HEK293T (cell line): ENCODE measurements around the gene NBEA.
"Not testable (repeated sequence)": the region's sequence is repeated elsewhere in the genome, so short reads cannot be mapped to it uniquely, and the experiment has no call there.

Experiments used
- CTCF ChIA-PET: fragments of 350-600 bp; formaldehyde crosslinking; extraction: SDS; loops from one replicate; lab custom pipeline; 2021; ENCODE audit warnings: antibody characterized with exemption, inconsistent platforms; lab: Yijun Ruan, JAX
- POLR2A ChIA-PET: fragments of 350-600 bp; formaldehyde crosslinking; extraction: SDS; loops from one replicate; lab custom pipeline; 2020; ENCODE audit warnings: antibody characterized with exemption, inconsistent platforms; lab: Yijun Ruan, JAX
- DNase-seq: peaks from one replicate; pipeline ENCODE4 v3.0.0; 2012; ENCODE audit warnings: mixed read lengths; ENCODE audit errors: extremely low spot score
- ARNT ChIP-seq: fragments of 450-650 bp; IDR thresholded peaks from 2 replicates; pipeline ENCODE4 v1.6.1; 2017; ENCODE audit warnings: mild to moderate bottlenecking
- BHLHE40 ChIP-seq: fragments of 450-650 bp; IDR thresholded peaks from 2 replicates; pipeline ENCODE4 v1.6.1; 2016; ENCODE audit warnings: mild to moderate bottlenecking, moderate library complexity, borderline replicate concordance
- CTBP1 ChIP-seq: fragments of 450-650 bp; IDR thresholded peaks from 2 replicates; pipeline ENCODE4 v1.6.1; 2016; ENCODE audit warnings: borderline replicate concordance
- ELF4 ChIP-seq: fragments of 450-650 bp; IDR thresholded peaks from 2 replicates; pipeline ENCODE4 v1.6.1; 2017; ENCODE audit warnings: antibody characterized with exemption
- FOXA1 ChIP-seq: fragments of 450-650 bp; IDR thresholded peaks from 2 replicates; pipeline ENCODE4 v1.6.1; 2016; ENCODE audit warnings: mild to moderate bottlenecking
- FOXK2 ChIP-seq: fragments of 450-650 bp; IDR thresholded peaks from 2 replicates; pipeline ENCODE4 v1.6.1; 2016; ENCODE audit warnings: mild to moderate bottlenecking
- FOXM1 ChIP-seq: fragments of 450-650 bp; IDR thresholded peaks from 2 replicates; pipeline ENCODE4 v1.6.1; 2017; ENCODE audit warnings: mild to moderate bottlenecking, borderline replicate concordance
- HDGF ChIP-seq: fragments of 450-650 bp; IDR thresholded peaks from 2 replicates; pipeline ENCODE4 v1.6.1; 2017; ENCODE audit warnings: antibody characterized with exemption, borderline replicate concordance
- L3MBTL2 ChIP-seq: fragments of 450-650 bp; conservative IDR thresholded peaks from 2 replicates; pipeline ENCODE4 v1.6.1; 2016; ENCODE audit warnings: mild to moderate bottlenecking
- LEF1 ChIP-seq: fragments of 450-650 bp; IDR thresholded peaks from 2 replicates; pipeline ENCODE4 v1.6.1; 2017; ENCODE audit warnings: mild to moderate bottlenecking, borderline replicate concordance
- NFRKB ChIP-seq: fragments of 450-650 bp; IDR thresholded peaks from 2 replicates; pipeline ENCODE4 v1.6.1; 2016; ENCODE audit warnings: mild to moderate bottlenecking, moderate library complexity
- PKNOX1 ChIP-seq: fragments of 450-650 bp; IDR thresholded peaks from 2 replicates; pipeline ENCODE4 v1.6.1; 2016
- SP1 ChIP-seq: fragments of 450-650 bp; IDR thresholded peaks from 2 replicates; pipeline ENCODE4 v1.6.1; 2017
- SUZ12 ChIP-seq: fragments of 450-650 bp; IDR thresholded peaks from 2 replicates; pipeline ENCODE4 v1.6.1; 2016; ENCODE audit warnings: mild to moderate bottlenecking
- TARDBP ChIP-seq: fragments of 450-650 bp; IDR thresholded peaks from 2 replicates; pipeline ENCODE4 v1.6.1; 2016
- ZNF384 ChIP-seq: fragments of 450-650 bp; IDR thresholded peaks from 2 replicates; pipeline ENCODE4 v1.6.1; 2016

Gene NBEA

GRCh38 chr13:35675651-35676050, 733.6 kb downstream of the NBEA start:
- no peak for DNase-seq
- TF ChIP-seq ARNT (no peak), CTBP1 (no peak), SP1 (no peak), LEF1 (no peak), FOXA1 (no peak), FOXK2 (no peak), FOXM1 (no peak), L3MBTL2 (no peak), PKNOX1 (no peak)
- ChIA-PET CTCF (no interaction called here), POLR2A (no interaction called here)

GRCh38 chr13:35677863-35678262, 735.8 kb downstream of the NBEA start:
- POLR2A ChIA-PET, DNase-seq, CTCF ChIA-PET: not testable (repeated sequence)

GRCh38 chr13:35681685-35682084, 739.6 kb downstream of the NBEA start:
- no peak for TF ChIP-seq SUZ12
- TF ChIP-seq ZNF384 = no peak
- no peak for TF ChIP-seq BHLHE40
- no peak for TF ChIP-seq TARDBP
- no peak for TF ChIP-seq NFRKB
- no peak for TF ChIP-seq ELF4
- TF ChIP-seq L3MBTL2 = no peak
- no peak for TF ChIP-seq ARNT
- TF ChIP-seq HDGF = no peak
- TF ChIP-seq FOXA1 = no peak
- no peak for TF ChIP-seq SP1
- TF ChIP-seq LEF1 = no peak
- no peak for TF ChIP-seq PKNOX1
- TF ChIP-seq CTBP1 = no peak
- no peak for TF ChIP-seq FOXM1
- no peak for TF ChIP-seq FOXK2
- ChIA-PET CTCF (no interaction called here), POLR2A (no interaction called here)
- DNase-seq = no peak

GRCh38 chr13:35684432-35684831, 742.4 kb downstream of the NBEA start:
- CTCF ChIA-PET = no interaction called here
- POLR2A ChIA-PET = no interaction called here
- no peak for TF ChIP-seq BHLHE40
- no peak for TF ChIP-seq FOXK2
- TF ChIP-seq FOXM1 = no peak
- TF ChIP-seq L3MBTL2 = no peak
- TF ChIP-seq SUZ12 = no peak
- TF ChIP-seq ELF4 = no peak
- no peak for TF ChIP-seq SP1
- no peak for TF ChIP-seq TARDBP
- no peak for TF ChIP-seq LEF1
- TF ChIP-seq HDGF = no peak
- no peak for TF ChIP-seq NFRKB
- TF ChIP-seq ARNT = no peak
- TF ChIP-seq PKNOX1 = no peak
- no peak for TF ChIP-seq CTBP1
- no peak for DNase-seq

GRCh38 chr13:35687336-35687735, 745.3 kb downstream of the NBEA start:
- TF ChIP-seq ARNT = no peak
- TF ChIP-seq FOXM1 = no peak
- TF ChIP-seq SP1 = no peak
- TF ChIP-seq ZNF384 = no peak
- no peak for TF ChIP-seq LEF1
- TF ChIP-seq PKNOX1 = no peak
- TF ChIP-seq TARDBP = no peak
- ChIA-PET CTCF (no interaction called here), POLR2A (no interaction called here)
- no peak for DNase-seq

- DNase-seq = no peak
- TF ChIP-seq ELF4 = no peak
- TF ChIP-seq CTBP1 = no peak
- no peak for TF ChIP-seq FOXK2
- TF ChIP-seq L3MBTL2 = no peak
- TF ChIP-seq PKNOX1 = no peak
- TF ChIP-seq SP1 = no peak
- no peak for TF ChIP-seq ARNT
- TF ChIP-seq HDGF = no peak
- no peak for TF ChIP-seq ZNF384
- ChIA-PET CTCF (no interaction called here), POLR2A (no interaction called here)
Measured at GRCh38 chr13:35690581-35691207, 748.6 kb downstream of the NBEA start.
